ENCODE measurements around the gene SLIT1.

SLIT1 gene

DNA sequence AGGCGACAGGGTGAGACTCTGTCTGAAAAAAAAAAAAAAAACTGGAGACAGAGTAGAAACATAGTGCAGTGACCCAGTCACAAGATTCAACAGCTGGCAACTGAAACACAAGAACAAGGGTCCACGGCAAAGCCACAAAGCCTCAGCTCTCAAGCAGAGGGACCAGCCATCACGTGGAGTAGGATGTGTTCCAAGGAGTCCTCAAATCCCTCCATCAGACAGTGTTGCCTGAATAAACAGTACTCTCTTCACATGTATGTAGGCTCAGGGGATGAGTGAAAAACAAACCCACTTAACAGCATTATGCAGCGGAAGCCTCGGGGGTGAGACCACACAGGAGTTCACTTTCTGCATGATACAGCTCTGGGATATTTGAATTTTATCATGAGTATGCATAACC lies 62.0 kb downstream of the SLIT1 start:
- no peak for DNase-seq (ENCODE audit: low read depth)
- TF ChIP-seq, protein P1, sequence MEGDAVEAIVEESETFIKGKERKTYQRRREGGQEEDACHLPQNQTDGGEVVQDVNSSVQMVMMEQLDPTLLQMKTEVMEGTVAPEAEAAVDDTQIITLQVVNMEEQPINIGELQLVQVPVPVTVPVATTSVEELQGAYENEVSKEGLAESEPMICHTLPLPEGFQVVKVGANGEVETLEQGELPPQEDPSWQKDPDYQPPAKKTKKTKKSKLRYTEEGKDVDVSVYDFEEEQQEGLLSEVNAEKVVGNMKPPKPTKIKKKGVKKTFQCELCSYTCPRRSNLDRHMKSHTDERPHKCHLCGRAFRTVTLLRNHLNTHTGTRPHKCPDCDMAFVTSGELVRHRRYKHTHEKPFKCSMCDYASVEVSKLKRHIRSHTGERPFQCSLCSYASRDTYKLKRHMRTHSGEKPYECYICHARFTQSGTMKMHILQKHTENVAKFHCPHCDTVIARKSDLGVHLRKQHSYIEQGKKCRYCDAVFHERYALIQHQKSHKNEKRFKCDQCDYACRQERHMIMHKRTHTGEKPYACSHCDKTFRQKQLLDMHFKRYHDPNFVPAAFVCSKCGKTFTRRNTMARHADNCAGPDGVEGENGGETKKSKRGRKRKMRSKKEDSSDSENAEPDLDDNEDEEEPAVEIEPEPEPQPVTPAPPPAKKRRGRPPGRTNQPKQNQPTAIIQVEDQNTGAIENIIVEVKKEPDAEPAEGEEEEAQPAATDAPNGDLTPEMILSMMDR (IDR thresholded peaks at IDR 0.05; ENCODE audit: insufficient read depth, low read depth, low read length, missing control alignments) = no peak
- H3K4me3 ChIP-seq (ENCODE audit: low read depth, low read length) = no peak overlapping the region

DNA sequence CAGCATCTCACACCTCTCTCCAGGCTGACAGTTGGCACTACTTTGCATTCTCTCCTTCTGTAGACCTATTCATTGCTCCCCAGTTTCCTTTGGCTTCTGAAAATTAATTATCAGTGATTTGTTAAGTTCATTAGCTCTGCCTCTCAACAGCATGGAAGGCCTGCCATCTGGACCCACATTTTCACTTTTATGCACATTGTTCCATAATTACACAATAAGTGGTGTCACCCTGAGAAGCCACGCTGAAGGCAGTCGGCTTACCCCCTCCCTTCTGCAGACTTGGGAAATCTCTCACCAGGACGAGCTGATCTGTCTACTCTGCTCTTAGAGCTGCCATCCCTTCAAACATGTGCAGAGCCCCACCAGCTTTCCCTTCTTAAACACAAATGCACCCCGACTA lies 64.7 kb downstream of the SLIT1 start:
- TF ChIP-seq, protein P1 (IDR thresholded peaks at IDR 0.05; ENCODE audit: insufficient read depth, low read depth, low read length, missing control alignments) = no peak
- DNase-seq (ENCODE audit: low read depth) = no peak
- H3K4me3 ChIP-seq (ENCODE audit: low read depth, low read length) = no peak overlapping the region

DNA sequence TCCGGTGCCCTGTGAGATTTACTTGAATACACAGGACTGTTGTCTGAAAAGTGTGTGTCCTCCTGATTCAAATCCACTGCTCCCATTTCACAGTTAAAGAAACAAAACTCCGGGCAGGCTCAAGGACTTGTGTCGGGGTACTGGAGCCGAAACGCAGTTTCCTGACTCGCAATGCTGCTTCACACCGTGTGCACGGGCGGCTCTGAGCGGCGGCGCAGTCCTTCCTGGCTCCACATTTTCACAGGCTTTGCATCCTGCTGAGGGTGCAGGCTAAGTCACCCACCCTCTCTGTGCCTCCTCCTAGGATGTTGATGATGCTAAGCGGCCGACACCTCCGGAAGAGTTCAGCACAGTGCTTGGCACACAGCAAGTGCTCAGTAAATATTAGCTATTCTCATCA lies 65.4 kb downstream of the SLIT1 start:
- no peak overlapping the region for H3K4me3 ChIP-seq (ENCODE audit: low read depth, low read length)
- TF ChIP-seq, protein P1 (IDR thresholded peaks at IDR 0.05; ENCODE audit: insufficient read depth, low read depth, low read length, missing control alignments) = no peak
- no peak for DNase-seq (ENCODE audit: low read depth)

DNA sequence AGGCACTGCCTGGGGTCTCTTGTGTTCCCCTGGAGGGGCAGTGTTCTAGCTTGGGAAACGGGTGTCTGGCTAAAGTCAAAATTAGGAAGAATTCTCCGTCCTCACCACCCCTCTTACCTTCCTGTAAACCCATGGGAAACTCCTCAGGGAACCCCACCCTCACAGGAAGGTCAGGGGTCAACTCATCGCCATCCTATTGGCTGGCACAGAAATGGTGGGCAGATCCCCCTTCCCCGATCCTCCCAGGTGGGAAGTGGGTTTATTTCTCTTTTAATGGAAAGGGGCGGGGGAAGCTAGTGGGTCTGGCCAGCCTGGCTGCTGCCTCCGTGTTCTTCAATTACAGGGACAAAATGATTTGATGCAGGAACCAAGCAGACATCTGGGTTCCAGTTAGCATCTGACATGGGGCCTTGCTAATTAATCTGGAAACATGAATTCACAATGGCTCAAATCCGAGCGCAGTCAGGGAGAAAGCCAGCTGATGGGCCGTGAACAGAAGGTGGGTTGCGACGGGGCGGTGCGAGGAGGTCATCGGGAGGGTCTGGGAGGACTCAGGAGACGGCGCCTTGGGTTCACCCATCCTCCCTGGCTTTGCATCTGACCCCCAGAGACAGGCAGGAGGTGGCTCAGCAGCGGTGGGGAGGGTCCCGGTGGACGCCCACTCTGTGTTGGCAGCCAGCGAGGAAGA lies 66.6 kb downstream of the SLIT1 start:
- no peak for DNase-seq (ENCODE audit: low read depth)

DNA sequence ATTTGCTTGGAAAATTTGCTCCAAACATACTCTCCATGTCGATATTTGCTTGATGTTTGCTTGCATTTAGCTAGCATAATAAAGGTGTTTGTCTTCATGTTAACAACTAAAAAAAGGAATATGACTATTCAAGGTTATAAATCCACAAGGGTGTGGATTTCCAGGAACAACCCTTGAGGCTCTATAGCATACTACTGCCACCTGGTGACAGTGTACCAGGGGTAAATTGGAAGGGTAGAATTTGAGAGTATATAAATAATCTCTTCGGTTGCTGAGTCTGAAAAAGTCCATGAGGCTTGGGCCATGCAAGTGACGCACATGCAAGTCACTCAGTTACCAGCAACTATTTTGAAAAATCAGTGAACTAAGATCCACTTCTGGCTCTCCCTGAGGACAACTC lies 68.4 kb downstream of the SLIT1 start:
- no peak overlapping the region for H3K4me3 ChIP-seq (ENCODE audit: low read depth, low read length)
- DNase-seq (ENCODE audit: low read depth) = no peak
- TF ChIP-seq, protein P1 (IDR thresholded peaks at IDR 0.05; ENCODE audit: insufficient read depth, low read depth, low read length, missing control alignments) = peak; percentile 25

More for the DNA sequence above, 66.6 kb downstream of the SLIT1 start:
- TF ChIP-seq, protein P1 (IDR thresholded peaks at IDR 0.05; ENCODE audit: insufficient read depth, low read depth, low read length, missing control alignments) = no peak
- H3K4me3 ChIP-seq (ENCODE audit: low read depth, low read length) = no peak overlapping the region

DNA sequence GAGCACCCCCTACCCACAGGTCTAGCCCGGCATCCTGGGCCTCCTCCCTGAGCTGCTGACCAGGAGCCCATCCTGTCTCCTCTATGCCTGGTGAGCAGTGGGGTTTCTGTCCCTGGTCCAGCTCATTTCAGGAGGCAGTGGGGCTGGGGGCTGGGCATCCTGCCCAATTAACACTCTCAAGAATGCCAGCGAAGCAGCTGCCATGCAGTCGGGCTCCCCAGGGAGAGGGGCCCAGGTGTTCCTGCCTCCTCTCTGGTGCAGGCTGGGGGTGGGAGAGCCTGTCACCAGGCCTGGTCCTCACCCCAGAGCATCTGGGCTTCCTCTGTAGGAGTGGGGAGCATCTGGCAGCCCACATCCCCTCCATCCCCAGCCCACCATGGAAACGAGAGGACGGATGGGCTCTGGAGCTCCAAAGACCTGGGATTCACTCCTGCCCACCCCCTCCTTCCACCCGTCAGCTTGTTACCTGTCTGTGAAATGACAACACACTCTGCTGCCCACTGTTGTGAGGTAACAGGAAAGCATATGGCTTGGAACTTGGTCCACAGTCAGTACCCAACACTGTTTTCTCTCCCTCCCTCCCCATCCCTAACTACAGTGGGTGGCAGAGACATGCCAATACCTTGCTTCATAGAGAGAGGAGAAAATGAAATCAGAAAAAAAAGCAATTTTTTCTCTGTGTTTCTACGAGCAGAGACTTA lies 69.1 kb downstream of the SLIT1 start:
- DNase-seq (ENCODE audit: low read depth) = no peak
- no peak overlapping the region for H3K4me3 ChIP-seq (ENCODE audit: low read depth, low read length)
- TF ChIP-seq, protein P1 (IDR thresholded peaks at IDR 0.05; ENCODE audit: insufficient read depth, low read depth, low read length, missing control alignments) = no peak

Data from GM12865 (cell line).